Neuronal stem cell (in vitro differentiated cells): Measurements from ENCODE around the gene IQGAP1.

Experiments
- DNase-seq: peaks from one replicate; pipeline ENCODE4 v3.0.0-alpha.2; 2013; ENCODE audit warnings: low spot score
- H2AFZ ChIP-seq: one replicate; pipeline ENCODE4 v1.6.1; 2013; ENCODE audit warnings: mild to moderate bottlenecking, low read length, inconsistent platforms
- H2AK5ac ChIP-seq: 2 replicates; pipeline ENCODE4 v1.6.1; 2013; ENCODE audit warnings: low read depth, mild to moderate bottlenecking, inconsistent platforms, low read length, moderate library complexity, mixed read lengths
- H2BK120ac ChIP-seq: 2 replicates; pipeline ENCODE4 v1.6.1; 2013; ENCODE audit warnings: low read depth, mild to moderate bottlenecking, inconsistent platforms, low read length, moderate library complexity, mixed read lengths
- H2BK12ac ChIP-seq: one replicate; pipeline ENCODE4 v1.6.1; 2013; ENCODE audit warnings: low read length, inconsistent platforms
- H2BK15ac ChIP-seq: 2 replicates; pipeline ENCODE4 v1.6.1; 2013; ENCODE audit warnings: mild to moderate bottlenecking, low read length, inconsistent platforms, mixed read lengths
- H2BK5ac ChIP-seq: one replicate; pipeline ENCODE4 v1.6.1; 2013; ENCODE audit warnings: inconsistent platforms, mild to moderate bottlenecking, low read length, moderate library complexity
- H3K14ac ChIP-seq: one replicate; pipeline ENCODE4 v1.6.1; 2013; ENCODE audit warnings: low read length, inconsistent platforms
- H3K18ac ChIP-seq: 2 replicates; pipeline ENCODE4 v1.6.1; 2013; ENCODE audit warnings: low read length, inconsistent platforms
- H3K23ac ChIP-seq: 2 replicates; pipeline ENCODE4 v1.6.1; 2013; ENCODE audit warnings: low read depth, mild to moderate bottlenecking, mixed read lengths, low read length, inconsistent platforms; ENCODE audit not compliant: poor library complexity
- H3K27ac ChIP-seq: replicated peaks from 3 replicates; pipeline ENCODE4 v1.5.1; 2013; ENCODE audit warnings: low read length, inconsistent platforms
- H3K27me3 ChIP-seq, 3 experiments: 2 replicates each; pipeline ENCODE4 v1.6.1; 2013; ENCODE audit warnings: low read length in 3 of 3, mild to moderate bottlenecking in 2 of 3, inconsistent platforms in 1 of 3, low read depth in 1 of 3, mixed read lengths in 1 of 3, moderate library complexity in 1 of 3; ENCODE audit not compliant: control insufficient read depth in 3 of 3, insufficient read depth in 3 of 3
- H3K36me3 ChIP-seq, 2 donors: replicated peaks in 1 of 2; 2 replicates each; pipeline ENCODE4 v1.6.1; 2013; ENCODE audit warnings: low read length in 2 of 2; ENCODE audit not compliant: control insufficient read depth in 2 of 2, insufficient read depth in 2 of 2
- H3K4ac ChIP-seq: 2 replicates; pipeline ENCODE4 v1.6.1; 2013; ENCODE audit warnings: inconsistent platforms, mild to moderate bottlenecking, low read length, moderate library complexity
- H3K4me1 ChIP-seq, 2 donors: 1 replicate in 1 of 2; 2 replicates in 1 of 2; pipeline ENCODE4 v1.6.1; 2013; ENCODE audit warnings: low read length in 2 of 2, low read depth in 1 of 2; ENCODE audit not compliant: control insufficient read depth in 2 of 2, insufficient read depth in 1 of 2
- H3K4me2 ChIP-seq: one replicate; pipeline ENCODE4 v1.6.1; 2013; ENCODE audit warnings: mild to moderate bottlenecking, low read length, inconsistent platforms; ENCODE audit not compliant: insufficient read depth, poor library complexity, severe bottlenecking
- H3K4me3 ChIP-seq, 2 donors: 2 replicates each; pipeline ENCODE4 v1.5.1; 2013; ENCODE audit warnings: low read length in 2 of 2, mild to moderate bottlenecking in 2 of 2, inconsistent platforms in 1 of 2, moderate library complexity in 1 of 2
- H3K79me1 ChIP-seq: one replicate; pipeline ENCODE4 v1.6.1; 2013; ENCODE audit warnings: low read depth, mild to moderate bottlenecking, inconsistent platforms, low read length, moderate library complexity
- H3K9ac ChIP-seq: one replicate; pipeline ENCODE4 v1.6.1; 2013; ENCODE audit warnings: mild to moderate bottlenecking, low read depth, low read length, inconsistent platforms; ENCODE audit not compliant: poor library complexity
- H3K9me3 ChIP-seq, 2 donors: replicated peaks in 1 of 2; 2 replicates each; pipeline versions ENCODE3 to v1.6.1; 2013; ENCODE audit warnings: low read length in 2 of 2, mild to moderate bottlenecking in 2 of 2, inconsistent platforms in 1 of 2, low read depth in 1 of 2, mixed read lengths in 1 of 2, moderate library complexity in 1 of 2; ENCODE audit not compliant: control insufficient read depth in 2 of 2, insufficient read depth in 1 of 2
- H4K8ac ChIP-seq: one replicate; pipeline ENCODE4 v1.6.1; 2013; ENCODE audit warnings: low read depth, mild to moderate bottlenecking, inconsistent platforms, low read length, moderate library complexity
- H4K91ac ChIP-seq: one replicate; pipeline ENCODE4 v1.6.1; 2013; ENCODE audit warnings: low read length, low read depth, mild to moderate bottlenecking, inconsistent platforms; ENCODE audit not compliant: poor library complexity
- WGBS, 2 donors: extraction: QIAGEN DNeasy Blood & Tissue Kit; methylation state at CpG; one replicate each; pipeline ENCODE4 v1.1.7; 2013; ENCODE audit warnings: missing lambda C conversion rate in 2 of 2, mixed read lengths in 1 of 2; ENCODE audit not compliant: insufficient read length in 2 of 2, insufficient replicate concordance in 1 of 2; ENCODE audit errors: extremely low coverage in 2 of 2; 5-methylcytosine and 5-hydroxymethylcytosine counted together

Gene IQGAP1

DNA sequence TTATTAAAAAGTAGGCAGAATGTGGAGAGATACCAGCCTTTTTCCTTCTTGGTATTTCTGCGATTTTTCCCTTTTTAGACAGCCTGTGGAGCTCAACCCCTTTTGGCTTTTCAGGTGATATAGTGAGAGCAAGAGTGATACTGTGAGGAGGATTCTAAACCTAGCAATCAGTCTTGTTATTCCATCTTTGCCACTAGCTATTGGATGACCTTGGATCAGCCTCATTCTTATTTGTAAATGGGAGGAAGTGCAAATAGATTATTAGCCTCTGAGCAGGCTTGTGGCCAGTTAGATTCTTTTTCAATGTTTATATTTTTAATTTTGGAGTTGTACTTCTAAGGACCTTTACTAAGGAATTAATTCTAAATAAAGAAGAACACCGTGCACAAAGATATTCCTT, 34.0 kb downstream of the IQGAP1 start:
- peaks cover 0 to 2% of the 10 kb centered on the region in 2 donors for H3K36me3 ChIP-seq
- no peak overlapping the region for H2AK5ac ChIP-seq
- H3K9ac ChIP-seq: no peak overlapping the region
- H2BK12ac ChIP-seq: no peak overlapping the region
- WGBS, 2 donors: no CpG with 5 or more reads among the region's 2 CpGs
- no peak overlapping the region for H3K14ac ChIP-seq
- H4K91ac ChIP-seq: no peak overlapping the region
- H2BK120ac ChIP-seq: no peak overlapping the region
- no peaks in the 10 kb centered on the region for H3K79me1 ChIP-seq
- no peak overlapping the region for H3K4me2 ChIP-seq
- no peak overlapping the region for H3K27ac ChIP-seq
- peaks cover 4% of the 10 kb centered on the region in 2 donors for H3K4me1 ChIP-seq
- H2BK15ac ChIP-seq: no peak overlapping the region
- H3K27me3 ChIP-seq: no peaks in the 10 kb centered on the region
- H3K4me3 ChIP-seq: no peak overlapping the region
- H2BK5ac ChIP-seq: no peak overlapping the region
- H3K4ac ChIP-seq: no peak overlapping the region
- no peak overlapping the region for H2AFZ ChIP-seq
- no peak overlapping the region for H3K23ac ChIP-seq
- H4K8ac ChIP-seq: no peak overlapping the region
- no peak for DNase-seq
- H3K18ac ChIP-seq: no peak overlapping the region
- no peaks in the 10 kb centered on the region for H3K9me3 ChIP-seq

DNA sequence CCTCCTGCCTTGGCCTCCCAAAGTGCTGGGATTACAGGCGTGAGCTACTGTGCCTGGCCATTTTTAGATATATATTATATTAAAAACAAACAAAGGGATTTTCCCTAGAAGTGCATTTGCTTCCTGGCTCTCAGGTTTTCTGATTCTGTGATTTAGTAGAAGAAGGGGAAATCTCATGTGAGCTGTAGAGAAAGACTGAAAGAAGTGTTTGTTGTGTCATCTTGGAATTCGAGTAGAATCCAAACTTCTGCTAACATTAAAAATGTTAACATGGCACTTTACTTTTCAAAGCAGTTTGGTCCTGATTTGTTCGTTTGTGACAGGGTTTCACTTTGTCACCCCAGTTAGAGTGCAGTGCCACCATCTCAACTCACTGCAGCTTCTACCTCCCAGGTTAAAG, 34.9 kb downstream of the IQGAP1 start:
- peaks cover 4% of the 10 kb centered on the region in 2 donors for H3K4me1 ChIP-seq
- no CpG with 5 or more reads among the region's 3 CpGs for WGBS, 2 donors
- no peak overlapping the region for H2AFZ ChIP-seq
- H3K23ac ChIP-seq: no peak overlapping the region
- no peak overlapping the region for H3K4me2 ChIP-seq
- H3K27ac ChIP-seq: no peak overlapping the region
- H2BK12ac ChIP-seq: no peak overlapping the region
- no peak overlapping the region for H2BK120ac ChIP-seq
- H3K18ac ChIP-seq: no peak overlapping the region
- no peak overlapping the region for H3K4ac ChIP-seq
- H3K36me3 ChIP-seq: peaks cover 0 to 5% of the 10 kb centered on the region in 2 donors
- no peak overlapping the region for H4K8ac ChIP-seq
- H2BK5ac ChIP-seq: no peak overlapping the region
- no peaks in the 10 kb centered on the region for H3K9me3 ChIP-seq
- H3K27me3 ChIP-seq: no peaks in the 10 kb centered on the region
- no peaks in the 10 kb centered on the region for H3K79me1 ChIP-seq
- no peak overlapping the region for H4K91ac ChIP-seq
- H2BK15ac ChIP-seq: no peak overlapping the region
- H2AK5ac ChIP-seq: no peak overlapping the region
- H3K9ac ChIP-seq: no peak overlapping the region
- no peak overlapping the region for H3K4me3 ChIP-seq
- DNase-seq: no peak
- H3K14ac ChIP-seq: no peak overlapping the region

DNA sequence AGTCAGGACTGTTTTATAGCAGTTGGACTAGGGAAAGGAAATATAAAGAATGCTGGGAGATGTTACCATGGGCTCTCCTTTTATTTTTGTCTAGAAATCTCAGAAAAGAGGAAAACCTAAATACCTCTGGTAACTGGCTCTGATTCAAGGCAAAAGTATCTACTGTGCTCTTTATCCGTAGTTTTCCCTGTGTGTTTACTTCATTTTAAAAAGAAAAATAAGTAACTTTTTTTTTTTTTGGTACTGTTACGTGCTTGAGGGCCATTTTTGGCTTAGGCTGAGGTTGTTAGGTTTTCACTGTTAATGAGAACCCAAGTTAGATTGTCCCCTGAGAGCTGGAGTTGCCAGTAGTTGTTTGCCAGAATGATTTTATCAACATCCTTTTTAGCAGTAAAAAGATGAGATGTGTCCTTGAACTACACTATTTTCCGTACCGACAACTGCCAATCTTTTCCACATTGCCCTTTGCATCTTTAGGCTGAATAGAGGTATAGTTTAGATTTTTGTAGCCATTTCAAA, 35.8 kb downstream of the IQGAP1 start:
- H3K27ac ChIP-seq: no peak overlapping the region
- H3K4me2 ChIP-seq: no peak overlapping the region
- no peaks in the 10 kb centered on the region for H3K79me1 ChIP-seq
- H4K91ac ChIP-seq: no peak overlapping the region
- no peak overlapping the region for H3K23ac ChIP-seq
- H3K4me1 ChIP-seq: peaks cover 4% of the 10 kb centered on the region in 2 donors
- no peak overlapping the region for H3K18ac ChIP-seq
- H3K9me3 ChIP-seq: no peaks in the 10 kb centered on the region
- no peak overlapping the region for H2BK120ac ChIP-seq
- DNase-seq: no peak
- no peak overlapping the region for H3K14ac ChIP-seq
- no peak overlapping the region for H2BK12ac ChIP-seq
- no peak overlapping the region for H2BK5ac ChIP-seq
- no CpG with 5 or more reads among the region's 4 CpGs for WGBS, 2 donors
- peaks cover 0 to 5% of the 10 kb centered on the region in 2 donors for H3K36me3 ChIP-seq
- H4K8ac ChIP-seq: no peak overlapping the region
- H2BK15ac ChIP-seq: no peak overlapping the region
- no peak overlapping the region for H2AFZ ChIP-seq
- H3K4me3 ChIP-seq: no peak overlapping the region
- no peak overlapping the region for H3K9ac ChIP-seq
- no peaks in the 10 kb centered on the region for H3K27me3 ChIP-seq
- H2AK5ac ChIP-seq: no peak overlapping the region
- H3K4ac ChIP-seq: no peak overlapping the region

DNA sequence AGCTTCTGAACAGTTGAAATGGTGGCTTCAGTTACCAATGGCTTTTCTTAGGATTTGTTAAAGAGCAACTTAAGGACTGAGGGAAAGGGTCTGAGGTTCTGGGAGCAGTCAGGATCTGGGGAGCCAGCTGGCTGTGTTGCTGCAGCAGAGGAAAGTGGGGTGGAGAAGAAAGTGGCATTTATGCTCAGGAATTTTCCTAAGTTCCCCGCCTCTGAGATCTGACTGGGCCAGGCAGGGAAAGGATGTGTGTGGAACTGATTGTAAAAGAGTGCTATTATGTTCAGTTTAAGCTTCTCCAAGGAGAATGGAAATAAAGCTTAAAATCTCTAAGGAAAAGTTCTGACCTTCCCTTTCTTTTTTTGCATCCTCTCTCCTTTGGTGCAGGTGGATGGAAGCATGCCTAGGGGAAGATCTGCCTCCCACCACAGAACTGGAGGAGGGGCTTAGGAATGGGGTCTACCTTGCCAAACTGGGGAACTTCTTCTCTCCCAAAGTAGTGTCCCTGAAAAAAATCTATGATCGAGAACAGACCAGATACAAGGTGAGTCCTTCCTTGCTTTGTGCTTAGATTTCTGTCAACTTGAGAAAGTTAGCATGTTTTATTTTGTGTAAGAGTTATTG, 37.8 kb downstream of the IQGAP1 start:
- Histone ChIP-seq H3K9ac (no peak overlapping the region), H2BK12ac (no peak overlapping the region), H2BK5ac (no peak overlapping the region), H3K36me3 (peaks cover 0 to 19% of the 10 kb centered on the region in 2 donors), H4K91ac (no peak overlapping the region), H3K27ac (peak overlapping the region; percentile 33), H3K4me1 (peaks cover 4% of the 10 kb centered on the region in 2 donors), H3K23ac (no peak overlapping the region), H3K4ac (no peak overlapping the region), H3K27me3 (no peaks in the 10 kb centered on the region), H2AK5ac (no peak overlapping the region), H3K9me3 (no peaks in the 10 kb centered on the region), H3K14ac (no peak overlapping the region), H2BK120ac (no peak overlapping the region), H3K18ac (no peak overlapping the region), H2AFZ (no peak overlapping the region), H3K4me2 (no peak overlapping the region), H4K8ac (no peak overlapping the region), H3K4me3 (no peak overlapping the region), H3K79me1 (no peaks in the 10 kb centered on the region), H2BK15ac (no peak overlapping the region)
- no peak for DNase-seq
- WGBS, 2 donors: no CpG with 5 or more reads among the region's 2 CpGs
